HEK293 (cell line): ENCODE results near the gene NLGN1.

Experiments
- ZBTB17 ChIP-seq: fragments of 450-650 bp; formaldehyde crosslinking; IDR thresholded peaks from 2 replicates; pipeline ENCODE4 v1.5.1; 2016; ENCODE audit warnings: missing biosample characterization, missing genetic modification characterization
- ZNF501 ChIP-seq: fragments of 450-650 bp; formaldehyde crosslinking; IDR thresholded peaks from 2 replicates; pipeline ENCODE4 v1.5.1; 2016; ENCODE audit warnings: missing biosample characterization, missing genetic modification characterization
- TF ChIP-seq, protein P1 (sequence below): fragments of 450-650 bp; formaldehyde crosslinking; IDR thresholded peaks from 2 replicates; pipeline ENCODE4 v1.5.1; 2016; ENCODE audit warnings: missing biosample characterization, missing genetic modification characterization

DNA sequence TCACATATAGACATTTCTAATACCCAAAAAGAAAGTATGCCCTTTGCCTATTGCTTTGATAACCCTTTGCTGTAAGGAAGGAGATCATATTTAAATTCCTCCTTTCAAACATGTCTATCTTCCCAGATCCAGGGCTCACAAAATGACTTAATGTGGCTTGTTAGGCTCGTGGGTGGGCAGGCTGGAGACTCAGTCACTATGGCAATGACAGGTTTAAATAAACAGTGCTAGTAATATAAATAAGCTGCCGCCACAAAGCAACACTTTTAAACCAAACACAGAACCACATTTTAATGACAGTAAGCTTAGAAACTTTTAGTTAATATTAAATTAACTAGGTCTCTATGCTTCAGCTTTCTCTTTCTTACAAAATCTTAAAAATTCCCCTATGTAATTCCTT is 845.6 kb downstream of the NLGN1 start:
- no peak for TF ChIP-seq ZNF501 (tag by site-specific recombination)
- no peak for TF ChIP-seq ZBTB17
- TF ChIP-seq, protein P1, sequence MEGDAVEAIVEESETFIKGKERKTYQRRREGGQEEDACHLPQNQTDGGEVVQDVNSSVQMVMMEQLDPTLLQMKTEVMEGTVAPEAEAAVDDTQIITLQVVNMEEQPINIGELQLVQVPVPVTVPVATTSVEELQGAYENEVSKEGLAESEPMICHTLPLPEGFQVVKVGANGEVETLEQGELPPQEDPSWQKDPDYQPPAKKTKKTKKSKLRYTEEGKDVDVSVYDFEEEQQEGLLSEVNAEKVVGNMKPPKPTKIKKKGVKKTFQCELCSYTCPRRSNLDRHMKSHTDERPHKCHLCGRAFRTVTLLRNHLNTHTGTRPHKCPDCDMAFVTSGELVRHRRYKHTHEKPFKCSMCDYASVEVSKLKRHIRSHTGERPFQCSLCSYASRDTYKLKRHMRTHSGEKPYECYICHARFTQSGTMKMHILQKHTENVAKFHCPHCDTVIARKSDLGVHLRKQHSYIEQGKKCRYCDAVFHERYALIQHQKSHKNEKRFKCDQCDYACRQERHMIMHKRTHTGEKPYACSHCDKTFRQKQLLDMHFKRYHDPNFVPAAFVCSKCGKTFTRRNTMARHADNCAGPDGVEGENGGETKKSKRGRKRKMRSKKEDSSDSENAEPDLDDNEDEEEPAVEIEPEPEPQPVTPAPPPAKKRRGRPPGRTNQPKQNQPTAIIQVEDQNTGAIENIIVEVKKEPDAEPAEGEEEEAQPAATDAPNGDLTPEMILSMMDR (tag by site-specific recombination), result no peak
